HEK293T (cell line): ENCODE results near the gene NEURL4.
"Not testable (repeated sequence)": the region's sequence is repeated elsewhere in the genome, so short reads cannot be mapped to it uniquely, and the experiment has no call there.

ENCODE experiments used
- CTCF ChIA-PET: fragments of 350-600 bp; formaldehyde crosslinking; extraction: SDS; loops from one replicate; lab custom pipeline; 2021; ENCODE audit warnings: antibody characterized with exemption, inconsistent platforms; lab: Yijun Ruan, JAX
- POLR2A ChIA-PET: fragments of 350-600 bp; formaldehyde crosslinking; extraction: SDS; loops from one replicate; lab custom pipeline; 2020; ENCODE audit warnings: antibody characterized with exemption, inconsistent platforms; lab: Yijun Ruan, JAX
- DNase-seq: peaks from one replicate; pipeline ENCODE4 v3.0.0; 2012; ENCODE audit warnings: mixed read lengths; ENCODE audit errors: extremely low spot score
- ARNT ChIP-seq: fragments of 450-650 bp; IDR thresholded peaks from 2 replicates; pipeline ENCODE4 v1.6.1; 2017; ENCODE audit warnings: mild to moderate bottlenecking
- BHLHE40 ChIP-seq: fragments of 450-650 bp; IDR thresholded peaks from 2 replicates; pipeline ENCODE4 v1.6.1; 2016; ENCODE audit warnings: mild to moderate bottlenecking, moderate library complexity, borderline replicate concordance
- CTBP1 ChIP-seq: fragments of 450-650 bp; IDR thresholded peaks from 2 replicates; pipeline ENCODE4 v1.6.1; 2016; ENCODE audit warnings: borderline replicate concordance
- ELF4 ChIP-seq: fragments of 450-650 bp; IDR thresholded peaks from 2 replicates; pipeline ENCODE4 v1.6.1; 2017; ENCODE audit warnings: antibody characterized with exemption
- FOXA1 ChIP-seq: fragments of 450-650 bp; IDR thresholded peaks from 2 replicates; pipeline ENCODE4 v1.6.1; 2016; ENCODE audit warnings: mild to moderate bottlenecking
- FOXK2 ChIP-seq: fragments of 450-650 bp; IDR thresholded peaks from 2 replicates; pipeline ENCODE4 v1.6.1; 2016; ENCODE audit warnings: mild to moderate bottlenecking
- FOXM1 ChIP-seq: fragments of 450-650 bp; IDR thresholded peaks from 2 replicates; pipeline ENCODE4 v1.6.1; 2017; ENCODE audit warnings: mild to moderate bottlenecking, borderline replicate concordance
- HDGF ChIP-seq: fragments of 450-650 bp; IDR thresholded peaks from 2 replicates; pipeline ENCODE4 v1.6.1; 2017; ENCODE audit warnings: antibody characterized with exemption, borderline replicate concordance
- L3MBTL2 ChIP-seq: fragments of 450-650 bp; conservative IDR thresholded peaks from 2 replicates; pipeline ENCODE4 v1.6.1; 2016; ENCODE audit warnings: mild to moderate bottlenecking
- LEF1 ChIP-seq: fragments of 450-650 bp; IDR thresholded peaks from 2 replicates; pipeline ENCODE4 v1.6.1; 2017; ENCODE audit warnings: mild to moderate bottlenecking, borderline replicate concordance
- NFRKB ChIP-seq: fragments of 450-650 bp; IDR thresholded peaks from 2 replicates; pipeline ENCODE4 v1.6.1; 2016; ENCODE audit warnings: mild to moderate bottlenecking, moderate library complexity
- PKNOX1 ChIP-seq: fragments of 450-650 bp; IDR thresholded peaks from 2 replicates; pipeline ENCODE4 v1.6.1; 2016
- SP1 ChIP-seq: fragments of 450-650 bp; IDR thresholded peaks from 2 replicates; pipeline ENCODE4 v1.6.1; 2017
- SUZ12 ChIP-seq: fragments of 450-650 bp; IDR thresholded peaks from 2 replicates; pipeline ENCODE4 v1.6.1; 2016; ENCODE audit warnings: mild to moderate bottlenecking
- TARDBP ChIP-seq: fragments of 450-650 bp; IDR thresholded peaks from 2 replicates; pipeline ENCODE4 v1.6.1; 2016
- ZNF384 ChIP-seq: fragments of 450-650 bp; IDR thresholded peaks from 2 replicates; pipeline ENCODE4 v1.6.1; 2016

Gene NEURL4

GRCh38 chr17:7367083-7367482 is 37.9 kb upstream of the NEURL4 start:
- ChIA-PET POLR2A (no interaction called here), CTCF (no interaction called here)

DNA sequence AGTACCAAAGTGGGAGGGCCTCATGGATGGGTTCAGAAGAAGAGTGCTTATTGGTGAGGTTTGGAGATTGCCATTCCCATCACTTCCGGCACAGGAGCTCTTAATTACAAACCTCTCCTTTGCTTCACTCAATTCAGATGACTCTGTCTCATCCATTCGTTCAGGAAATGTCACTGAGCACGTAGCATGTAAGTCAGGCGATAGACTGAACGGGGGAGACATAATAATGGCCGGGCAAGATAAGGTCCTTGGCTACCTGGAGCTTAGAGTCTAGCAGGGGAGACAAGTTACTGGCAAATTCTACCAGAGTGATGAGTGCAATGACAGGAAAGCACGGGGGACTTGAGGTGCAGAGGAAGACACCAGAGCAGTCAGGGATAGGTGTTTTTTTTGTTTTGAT is 36.8 kb upstream of the NEURL4 start:
- CTCF ChIA-PET, POLR2A ChIA-PET, DNase-seq: not testable (repeated sequence)

More at GRCh38 chr17:7367083-7367482, 37.9 kb upstream of the NEURL4 start:
- no peak for TF ChIP-seq ARNT
- TF ChIP-seq LEF1 = no peak
- no peak for TF ChIP-seq L3MBTL2
- no peak for TF ChIP-seq FOXM1
- no peak for TF ChIP-seq PKNOX1
- TF ChIP-seq SUZ12 = no peak
- no peak for TF ChIP-seq SP1
- no peak for TF ChIP-seq HDGF
- TF ChIP-seq FOXK2 = no peak
- TF ChIP-seq FOXA1 = no peak
- TF ChIP-seq BHLHE40 = no peak
- no peak for TF ChIP-seq ELF4
- DNase-seq = no peak

- TF ChIP-seq CTBP1 (no peak), TARDBP (no peak), LEF1 (no peak), FOXA1 (no peak), L3MBTL2 (no peak), FOXK2 (no peak), ARNT (no peak), HDGF (no peak), NFRKB (no peak), SUZ12 (no peak)
- DNase-seq = no peak
- POLR2A ChIA-PET = no interaction called here
- CTCF ChIA-PET = interaction anchor here (0.7 to 1.3 kb wide), 2 partner anchors 11 to 82 kb away, joined by 3 to 4 read pairs; partner anchors contain the start of gene SLC2A4
Observed at GRCh38 chr17:7363311-7363710, 34.2 kb upstream of the NEURL4 start.

GRCh38 chr17:7361906-7362305 is 32.8 kb upstream of the NEURL4 start:
- DNase-seq = no peak
- TF ChIP-seq HDGF = no peak
- no peak for TF ChIP-seq FOXA1
- no peak for TF ChIP-seq FOXK2
- no peak for TF ChIP-seq SP1
- no peak for TF ChIP-seq BHLHE40
- no peak for TF ChIP-seq ZNF384
- TF ChIP-seq TARDBP = no peak
- TF ChIP-seq PKNOX1 = no peak
- no peak for TF ChIP-seq CTBP1
- TF ChIP-seq NFRKB = no peak
- no peak for TF ChIP-seq ELF4
- no peak for TF ChIP-seq LEF1
- TF ChIP-seq ARNT = no peak
- TF ChIP-seq L3MBTL2 = no peak
- TF ChIP-seq FOXM1 = no peak
- TF ChIP-seq SUZ12 = no peak
- CTCF ChIA-PET = interaction anchor here (1.3 kb wide), 1 partner anchor 12 kb away, joined by 3 read pairs; no protein-coding TSS in a partner anchor
- POLR2A ChIA-PET = interaction anchor here (1.1 kb wide), 1 partner anchor 33 kb away, joined by 3 read pairs; no protein-coding TSS in a partner anchor

DNA sequence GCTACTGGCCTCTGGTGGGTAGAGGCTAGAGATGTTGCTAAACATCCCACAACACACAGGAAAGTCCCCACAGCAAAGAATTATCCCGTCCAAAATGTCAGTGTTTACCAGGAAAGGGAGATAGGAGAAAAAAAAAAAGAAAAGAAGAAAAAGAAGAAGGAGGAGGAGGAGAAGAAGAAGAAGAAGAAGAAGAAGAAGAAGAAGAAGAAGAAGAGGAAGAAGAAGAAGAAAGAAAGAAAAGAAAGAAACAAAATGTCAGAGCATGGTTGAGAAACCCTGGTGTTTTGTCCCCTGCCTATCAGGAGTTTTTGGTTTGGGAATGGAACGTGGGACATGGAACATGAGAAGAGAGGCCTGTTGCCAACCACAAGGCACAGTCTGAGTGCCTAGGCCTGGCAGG is 28.2 kb upstream of the NEURL4 start:
- TF ChIP-seq FOXA1 (no peak), ZNF384 (no peak), SUZ12 (no peak), PKNOX1 (no peak), LEF1 (no peak), ARNT (no peak), FOXM1 (no peak), ELF4 (no peak), L3MBTL2 (no peak), BHLHE40 (no peak), SP1 (no peak), FOXK2 (no peak), HDGF (no peak), TARDBP (no peak), CTBP1 (no peak), NFRKB (no peak)
- no peak for DNase-seq
- ChIA-PET POLR2A (no interaction called here), CTCF (interaction anchor here (1.1 to 1.8 kb wide), 2 partner anchors 79 to 129 kb away, joined by 3 to 11 read pairs; partner anchors contain the start of gene TMEM102)

DNA sequence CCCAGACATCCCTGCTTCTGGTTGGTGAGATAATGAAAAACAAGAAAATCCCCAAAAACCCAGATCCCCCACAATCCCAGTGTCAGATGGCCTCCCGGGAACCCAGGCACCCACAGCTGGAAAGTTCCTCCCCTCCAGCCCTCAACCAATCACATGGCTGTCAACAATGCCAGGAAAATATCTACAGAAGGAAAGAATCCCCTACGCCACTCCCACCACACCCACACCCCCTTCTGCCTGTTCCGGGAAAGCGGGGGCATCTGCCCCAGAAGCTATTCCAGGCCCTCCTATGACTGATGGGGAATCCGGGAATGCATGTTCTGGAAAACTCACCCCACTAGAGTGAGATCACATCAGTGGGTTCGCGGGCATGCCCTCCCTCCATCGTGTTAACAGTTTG is 27.6 kb upstream of the NEURL4 start:
- CTCF ChIA-PET = interaction anchor here (0.9 to 1.8 kb wide), 5 partner anchors 79 to 205 kb away, joined by 3 to 11 read pairs (median 4); partner anchors contain the start of genes FGF11 and TMEM102

More for the DNA sequence above, 27.6 kb upstream of the NEURL4 start:
- POLR2A ChIA-PET = interaction anchor here (0.6 to 2.8 kb wide), 3 partner anchors 79 to 331 kb away, joined by 3 to 14 read pairs (median 9); partner anchors contain the start of genes TMEM102 and TP53
- no peak for DNase-seq
- TF ChIP-seq HDGF (no peak), ELF4 (no peak), FOXM1 (no peak), TARDBP (no peak)
